SK-N-SH treated with all-trans-retinoic acid at 6 μM for 48 hours (cell line): Measurements from ENCODE around the gene CTBP1.

Source experiments
- ATAC-seq: fragments of 200-7000 bp; cut with Tn5 transposase; 3 replicates; pipeline ENCODE4 v1.9.1; 2020; ENCODE audit warnings: mild to moderate bottlenecking, moderate library complexity
- ARNTL ChIP-seq: fragments of 450-650 bp; formaldehyde crosslinking; IDR thresholded peaks from 2 replicates; pipeline ENCODE4 v1.5.0; 2020; ENCODE audit warnings: low read depth, mild to moderate bottlenecking, moderate library complexity, borderline replicate concordance
- BACH2 ChIP-seq: fragments of 250-450 bp; sonication (Bioruptor Pico); IDR thresholded peaks from 2 replicates; pipeline ENCODE4 v1.9.0; 2021; ENCODE audit warnings: mild to moderate bottlenecking, borderline replicate concordance
- CSRNP3 ChIP-seq: fragments of 250-450 bp; sonication (Bioruptor Pico); IDR thresholded peaks from 2 replicates; pipeline ENCODE4 v1.5.1; 2021; ENCODE audit warnings: mild to moderate bottlenecking, moderate library complexity
- ESRRG ChIP-seq: fragments of 250-450 bp; sonication (Bioruptor Pico); IDR thresholded peaks from 2 replicates; pipeline ENCODE4 v1.6.1; 2021; ENCODE audit warnings: mild to moderate bottlenecking
- ISL1 ChIP-seq: fragments of 250-450 bp; sonication (Bioruptor Pico); IDR thresholded peaks from 2 replicates; pipeline ENCODE4 v2.1.2; 2022; ENCODE audit warnings: mild to moderate bottlenecking, moderate library complexity
- OSR1 ChIP-seq: fragments of 250-450 bp; sonication (Bioruptor Pico); IDR thresholded peaks from 2 replicates; pipeline ENCODE4 v1.8.0; 2022; ENCODE audit warnings: moderate library complexity, mild to moderate bottlenecking, inconsistent platforms
- PPARA ChIP-seq: fragments of 250-450 bp; sonication (Bioruptor Pico); IDR thresholded peaks from 2 replicates; pipeline ENCODE4 v1.5.0; 2020; ENCODE audit warnings: mild to moderate bottlenecking, borderline replicate concordance
- RARB ChIP-seq: fragments of 250-450 bp; sonication (Bioruptor Pico); IDR thresholded peaks from 2 replicates; pipeline ENCODE4 v1.8.0; 2021; ENCODE audit warnings: mild to moderate bottlenecking, moderate library complexity
- SNAI2 ChIP-seq: fragments of 250-450 bp; sonication (Bioruptor Pico); IDR thresholded peaks from 2 replicates; pipeline ENCODE4 v1.5.0; 2020; ENCODE audit warnings: mild to moderate bottlenecking, moderate library complexity
- TCF4 ChIP-seq: fragments of 250-450 bp; sonication (Bioruptor Pico); IDR thresholded peaks from 2 replicates; pipeline ENCODE4 v1.8.0; 2021; ENCODE audit warnings: mild to moderate bottlenecking, moderate library complexity, borderline replicate concordance
- TOX ChIP-seq: fragments of 250-450 bp; sonication (Bioruptor Pico); IDR thresholded peaks from 2 replicates; pipeline ENCODE4 v1.8.0; 2021; ENCODE audit warnings: mild to moderate bottlenecking, moderate library complexity, borderline replicate concordance
- ZC3H10 ChIP-seq: fragments of 250-450 bp; sonication (Bioruptor Pico); IDR thresholded peaks from 2 replicates; pipeline ENCODE4 v1.5.1; 2021; ENCODE audit warnings: mild to moderate bottlenecking, moderate library complexity
- ZFP3 ChIP-seq: fragments of 250-450 bp; sonication (Bioruptor Pico); IDR thresholded peaks from 2 replicates; pipeline ENCODE4 v1.5.0; 2020; ENCODE audit warnings: mild to moderate bottlenecking, moderate library complexity
- ZNF70 ChIP-seq: fragments of 450-650 bp; formaldehyde crosslinking; IDR thresholded peaks from 2 replicates; pipeline ENCODE4 v1.5.0; 2020; ENCODE audit warnings: mild to moderate bottlenecking, moderate library complexity
- ZNF8 ChIP-seq: fragments of 450-650 bp; formaldehyde crosslinking; IDR thresholded peaks from 2 replicates; pipeline ENCODE4 v1.5.0; 2020; ENCODE audit warnings: mild to moderate bottlenecking, moderate library complexity
- TF ChIP-seq, protein P1 (sequence below): fragments of 250-450 bp; sonication (Bioruptor Pico); IDR thresholded peaks from 2 replicates; pipeline ENCODE4 v1.8.0; 2020; ENCODE audit warnings: mild to moderate bottlenecking, moderate library complexity, borderline replicate concordance
- TF ChIP-seq, protein P2 (sequence below): fragments of 250-450 bp; sonication (Bioruptor Pico); IDR thresholded peaks from 2 replicates; pipeline ENCODE4 v1.5.1; 2020; ENCODE audit warnings: low read depth, mild to moderate bottlenecking, moderate library complexity
- TF ChIP-seq, protein P3 (sequence below): fragments of 250-450 bp; sonication (Bioruptor Pico); IDR thresholded peaks from 2 replicates; pipeline ENCODE4 v1.8.0; 2021; ENCODE audit warnings: low read depth, mild to moderate bottlenecking, moderate library complexity, borderline replicate concordance
- TF ChIP-seq, protein P4 (sequence below): fragments of 250-450 bp; sonication (Bioruptor Pico); IDR thresholded peaks from 2 replicates; pipeline ENCODE4 v1.5.0; 2020; ENCODE audit warnings: mild to moderate bottlenecking, moderate library complexity

The CTBP1 gene

GRCh38 chr4:1225272-1226143, 23.4 kb downstream of the CTBP1 start (continued):
- TF ChIP-seq ZC3H10 (CRISPR knock-in tag), result no peak

GRCh38 chr4:1223841-1224809, 24.8 kb downstream of the CTBP1 start:
- TF ChIP-seq ZNF8 (CRISPR knock-in tag), result no peak
- TF ChIP-seq, protein P1, sequence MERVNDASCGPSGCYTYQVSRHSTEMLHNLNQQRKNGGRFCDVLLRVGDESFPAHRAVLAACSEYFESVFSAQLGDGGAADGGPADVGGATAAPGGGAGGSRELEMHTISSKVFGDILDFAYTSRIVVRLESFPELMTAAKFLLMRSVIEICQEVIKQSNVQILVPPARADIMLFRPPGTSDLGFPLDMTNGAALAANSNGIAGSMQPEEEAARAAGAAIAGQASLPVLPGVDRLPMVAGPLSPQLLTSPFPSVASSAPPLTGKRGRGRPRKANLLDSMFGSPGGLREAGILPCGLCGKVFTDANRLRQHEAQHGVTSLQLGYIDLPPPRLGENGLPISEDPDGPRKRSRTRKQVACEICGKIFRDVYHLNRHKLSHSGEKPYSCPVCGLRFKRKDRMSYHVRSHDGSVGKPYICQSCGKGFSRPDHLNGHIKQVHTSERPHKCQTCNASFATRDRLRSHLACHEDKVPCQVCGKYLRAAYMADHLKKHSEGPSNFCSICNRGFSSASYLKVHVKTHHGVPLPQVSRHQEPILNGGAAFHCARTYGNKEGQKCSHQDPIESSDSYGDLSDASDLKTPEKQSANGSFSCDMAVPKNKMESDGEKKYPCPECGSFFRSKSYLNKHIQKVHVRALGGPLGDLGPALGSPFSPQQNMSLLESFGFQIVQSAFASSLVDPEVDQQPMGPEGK (CRISPR knock-in tag), result no peak
- TF ChIP-seq ZNF70 (CRISPR knock-in tag), result no peak
- TF ChIP-seq CSRNP3 (CRISPR knock-in tag), result no peak
- no peak for TF ChIP-seq RARB (CRISPR knock-in tag)
- no peak for TF ChIP-seq ARNTL (CRISPR knock-in tag)
- TF ChIP-seq OSR1 (CRISPR knock-in tag), result no peak
- TF ChIP-seq ZFP3 (CRISPR knock-in tag), result no peak
- TF ChIP-seq TOX (CRISPR knock-in tag), result no peak
- TF ChIP-seq, protein P2, sequence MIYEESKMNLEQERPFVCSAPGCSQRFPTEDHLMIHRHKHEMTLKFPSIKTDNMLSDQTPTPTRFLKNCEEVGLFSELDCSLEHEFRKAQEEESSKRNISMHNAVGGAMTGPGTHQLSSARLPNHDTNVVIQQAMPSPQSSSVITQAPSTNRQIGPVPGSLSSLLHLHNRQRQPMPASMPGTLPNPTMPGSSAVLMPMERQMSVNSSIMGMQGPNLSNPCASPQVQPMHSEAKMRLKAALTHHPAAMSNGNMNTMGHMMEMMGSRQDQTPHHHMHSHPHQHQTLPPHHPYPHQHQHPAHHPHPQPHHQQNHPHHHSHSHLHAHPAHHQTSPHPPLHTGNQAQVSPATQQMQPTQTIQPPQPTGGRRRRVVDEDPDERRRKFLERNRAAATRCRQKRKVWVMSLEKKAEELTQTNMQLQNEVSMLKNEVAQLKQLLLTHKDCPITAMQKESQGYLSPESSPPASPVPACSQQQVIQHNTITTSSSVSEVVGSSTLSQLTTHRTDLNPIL (CRISPR knock-in tag), result no peak
- TF ChIP-seq, protein P3, sequence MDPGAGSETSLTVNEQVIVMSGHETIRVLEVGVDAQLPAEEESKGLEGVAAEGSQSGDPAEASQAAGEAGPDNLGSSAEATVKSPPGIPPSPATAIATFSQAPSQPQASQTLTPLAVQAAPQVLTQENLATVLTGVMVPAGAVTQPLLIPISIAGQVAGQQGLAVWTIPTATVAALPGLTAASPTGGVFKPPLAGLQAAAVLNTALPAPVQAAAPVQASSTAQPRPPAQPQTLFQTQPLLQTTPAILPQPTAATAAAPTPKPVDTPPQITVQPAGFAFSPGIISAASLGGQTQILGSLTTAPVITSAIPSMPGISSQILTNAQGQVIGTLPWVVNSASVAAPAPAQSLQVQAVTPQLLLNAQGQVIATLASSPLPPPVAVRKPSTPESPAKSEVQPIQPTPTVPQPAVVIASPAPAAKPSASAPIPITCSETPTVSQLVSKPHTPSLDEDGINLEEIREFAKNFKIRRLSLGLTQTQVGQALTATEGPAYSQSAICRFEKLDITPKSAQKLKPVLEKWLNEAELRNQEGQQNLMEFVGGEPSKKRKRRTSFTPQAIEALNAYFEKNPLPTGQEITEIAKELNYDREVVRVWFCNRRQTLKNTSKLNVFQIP, result no peak
- no peak for TF ChIP-seq BACH2 (CRISPR knock-in tag)
- TF ChIP-seq ZC3H10 (CRISPR knock-in tag), result no peak
- TF ChIP-seq, protein P4, sequence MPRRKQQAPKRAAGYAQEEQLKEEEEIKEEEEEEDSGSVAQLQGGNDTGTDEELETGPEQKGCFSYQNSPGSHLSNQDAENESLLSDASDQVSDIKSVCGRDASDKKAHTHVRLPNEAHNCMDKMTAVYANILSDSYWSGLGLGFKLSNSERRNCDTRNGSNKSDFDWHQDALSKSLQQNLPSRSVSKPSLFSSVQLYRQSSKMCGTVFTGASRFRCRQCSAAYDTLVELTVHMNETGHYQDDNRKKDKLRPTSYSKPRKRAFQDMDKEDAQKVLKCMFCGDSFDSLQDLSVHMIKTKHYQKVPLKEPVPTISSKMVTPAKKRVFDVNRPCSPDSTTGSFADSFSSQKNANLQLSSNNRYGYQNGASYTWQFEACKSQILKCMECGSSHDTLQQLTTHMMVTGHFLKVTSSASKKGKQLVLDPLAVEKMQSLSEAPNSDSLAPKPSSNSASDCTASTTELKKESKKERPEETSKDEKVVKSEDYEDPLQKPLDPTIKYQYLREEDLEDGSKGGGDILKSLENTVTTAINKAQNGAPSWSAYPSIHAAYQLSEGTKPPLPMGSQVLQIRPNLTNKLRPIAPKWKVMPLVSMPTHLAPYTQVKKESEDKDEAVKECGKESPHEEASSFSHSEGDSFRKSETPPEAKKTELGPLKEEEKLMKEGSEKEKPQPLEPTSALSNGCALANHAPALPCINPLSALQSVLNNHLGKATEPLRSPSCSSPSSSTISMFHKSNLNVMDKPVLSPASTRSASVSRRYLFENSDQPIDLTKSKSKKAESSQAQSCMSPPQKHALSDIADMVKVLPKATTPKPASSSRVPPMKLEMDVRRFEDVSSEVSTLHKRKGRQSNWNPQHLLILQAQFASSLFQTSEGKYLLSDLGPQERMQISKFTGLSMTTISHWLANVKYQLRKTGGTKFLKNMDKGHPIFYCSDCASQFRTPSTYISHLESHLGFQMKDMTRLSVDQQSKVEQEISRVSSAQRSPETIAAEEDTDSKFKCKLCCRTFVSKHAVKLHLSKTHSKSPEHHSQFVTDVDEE (CRISPR knock-in tag), result no peak
- no peak for TF ChIP-seq ISL1 (CRISPR knock-in tag)
- TF ChIP-seq ESRRG (CRISPR knock-in tag), result no peak
- no peak for TF ChIP-seq SNAI2
- TF ChIP-seq PPARA, result no peak
- TF ChIP-seq TCF4 (CRISPR knock-in tag), result no peak

More at GRCh38 chr4:1223841-1224809, 24.8 kb downstream of the CTBP1 start:
- no peak for ATAC-seq
